GM23338 (cell line): Measurements from ENCODE around the gene PARD3. TPM values are rescaled to one million over a fixed set of nuclear protein-coding genes. Genes with fewer than 3 reads are reported as not detected.

Source experiments
- ATAC-seq: fragments of 200-7000 bp; cut with Tn5 transposase; 3 replicates; pipeline ENCODE4 v1.9.1; 2020
- DNase-seq: peaks from one replicate; pipeline ENCODE4 v3.0.0-alpha.2; 2015; ENCODE audit warnings: low spot score
- H2AFZ ChIP-seq: fragments of 200-600 bp; sonication (generic); 2 replicates; pipeline ENCODE4 v1.8.0; 2016; ENCODE audit warnings: antibody characterized with exemption, mild to moderate bottlenecking, moderate library complexity
- H3F3A ChIP-seq: fragments of 200-600 bp; sonication (generic); replicated peaks from 2 replicates; pipeline ENCODE4 v1.8.0; 2017; ENCODE audit warnings: antibody characterized with exemption, mixed run types, low read depth
- H3K27ac ChIP-seq: fragments of 200-600 bp; sonication (generic); 2 replicates; pipeline ENCODE4 v1.6.1; 2016; ENCODE audit warnings: low read depth
- H3K27me3 ChIP-seq: fragments of 200-600 bp; sonication (generic); 2 replicates; pipeline ENCODE4 v1.8.0; 2016; ENCODE audit warnings: mild to moderate bottlenecking, mixed run types, moderate library complexity; ENCODE audit not compliant: insufficient read depth
- H3K36me3 ChIP-seq: fragments of 200-600 bp; sonication (generic); 2 replicates; pipeline ENCODE4 v1.8.0; 2016; ENCODE audit warnings: mild to moderate bottlenecking; ENCODE audit not compliant: insufficient read depth
- H3K4me1 ChIP-seq: fragments of 200-600 bp; sonication (generic); 2 replicates; pipeline ENCODE4 v1.8.0; 2016; ENCODE audit warnings: mild to moderate bottlenecking, moderate library complexity; ENCODE audit not compliant: insufficient read depth
- H3K4me2 ChIP-seq: fragments of 200-600 bp; sonication (generic); 2 replicates; pipeline ENCODE4 v1.7.1; 2017; ENCODE audit warnings: mixed run types
- H3K4me3 ChIP-seq: fragments of 200-600 bp; sonication (generic); 2 replicates; pipeline ENCODE4 v1.6.1; 2016; ENCODE audit warnings: mixed run types
- H3K79me2 ChIP-seq: fragments of 200-600 bp; sonication (generic); replicated peaks from 2 replicates; pipeline ENCODE4 v1.8.0; 2017; ENCODE audit warnings: mild to moderate bottlenecking; ENCODE audit not compliant: insufficient read depth
- H3K9me2 ChIP-seq: fragments of 200-600 bp; sonication (generic); 2 replicates; pipeline ENCODE4 v1.8.0; 2017; ENCODE audit not compliant: insufficient read depth
- H4K20me1 ChIP-seq: fragments of 200-600 bp; sonication (generic); replicated peaks from 2 replicates; pipeline ENCODE4 v1.8.0; 2017; ENCODE audit warnings: mild to moderate bottlenecking; ENCODE audit not compliant: insufficient read depth
- H3K27ac Mint-ChIP-seq: 2 replicates; pipeline ENCODE4 v1.8.0; 2020; ENCODE audit warnings: inconsistent platforms, mild to moderate bottlenecking, moderate library complexity, mixed read lengths
- H3K27me3 Mint-ChIP-seq: 3 replicates; pipeline ENCODE4 v1.8.0; 2022; ENCODE audit warnings: low read depth, mild to moderate bottlenecking, moderate library complexity, mixed read lengths, inconsistent platforms; ENCODE audit not compliant: insufficient read depth, poor library complexity
- H3K36me3 Mint-ChIP-seq: 3 replicates; pipeline ENCODE4 v1.8.0; 2021; ENCODE audit warnings: low read depth, mild to moderate bottlenecking, inconsistent platforms, moderate library complexity, mixed read lengths
- H3K4me1 Mint-ChIP-seq: 3 replicates; pipeline ENCODE4 v1.8.0; 2020; ENCODE audit warnings: mild to moderate bottlenecking, inconsistent platforms, mixed read lengths
- H3K4me3 Mint-ChIP-seq: 3 replicates; pipeline ENCODE4 v1.8.0; 2021; ENCODE audit warnings: moderate library complexity, mild to moderate bottlenecking, inconsistent platforms, mixed read lengths
- H3K9me3 Mint-ChIP-seq: 3 replicates; pipeline ENCODE4 v1.8.0; 2020; ENCODE audit warnings: moderate library complexity, mild to moderate bottlenecking, inconsistent platforms, mixed read lengths
- CREB1 ChIP-seq: fragments of 250-450 bp; sonication (Bioruptor Pico); IDR thresholded peaks from 2 replicates; pipeline ENCODE4 v1.5.0; 2020; ENCODE audit warnings: low read depth, mild to moderate bottlenecking, moderate library complexity
- CTCF ChIP-seq, 2 experiments: fragments of 200-600 bp in 1 of 2; sonication (generic) in 1 of 2; conservative IDR thresholded peaks; 2 replicates each; pipeline versions ENCODE4 v1.5.1 to v1.6.1; 2016 to 2017; ENCODE audit warnings: antibody characterized with exemption in 2 of 2, low read depth in 2 of 2, mild to moderate bottlenecking in 2 of 2, moderate library complexity in 1 of 2
- ETS1 ChIP-seq: IDR thresholded peaks from 2 replicates; pipeline ENCODE4 v1.6.1; 2016; ENCODE audit warnings: antibody characterized with exemption
- EZH2 ChIP-seq: fragments of 200-600 bp; sonication (generic); IDR thresholded peaks from one replicate; pipeline ENCODE4 v1.8.0; 2017; ENCODE audit warnings: antibody characterized with exemption, mild to moderate bottlenecking, low read depth; ENCODE audit not compliant: unreplicated experiment
- EZH2phosphoT487 ChIP-seq: fragments of 200-600 bp; sonication (generic); IDR thresholded peaks from one replicate; pipeline ENCODE4 v1.8.1; 2018; ENCODE audit warnings: antibody characterized with exemption; ENCODE audit not compliant: unreplicated experiment
- JUNB ChIP-seq: IDR thresholded peaks from one replicate; pipeline ENCODE4 v1.6.1; 2016; ENCODE audit warnings: antibody characterized with exemption; ENCODE audit not compliant: unreplicated experiment
- NANOG ChIP-seq: IDR thresholded peaks from 2 replicates; pipeline ENCODE4 v1.6.1; 2016; ENCODE audit warnings: antibody characterized with exemption, borderline replicate concordance
- POLR2AphosphoS5 ChIP-seq: IDR thresholded peaks from 2 replicates; pipeline ENCODE4 v1.6.1; 2016; ENCODE audit warnings: antibody characterized with exemption, low read depth
- STAT1 ChIP-seq: IDR thresholded peaks from one replicate; pipeline ENCODE4 v1.6.1; 2016; ENCODE audit warnings: antibody characterized with exemption; ENCODE audit not compliant: unreplicated experiment
- ZNF114 ChIP-seq: fragments of 250-450 bp; sonication (Bioruptor Pico); IDR thresholded peaks from 2 replicates; pipeline ENCODE4 v1.5.0; 2020; ENCODE audit warnings: mild to moderate bottlenecking, moderate library complexity
- ZNF331 ChIP-seq: fragments of 250-450 bp; sonication (Bioruptor Pico); IDR thresholded peaks from 2 replicates; pipeline ENCODE4 v1.5.0; 2020; ENCODE audit warnings: low read depth, mild to moderate bottlenecking, moderate library complexity
- polyA plus RNA-seq: library from polyadenylated mRNA; unstranded; fragments of >200 nt; fragmentation: Nextera tagmentation; extraction: Ambion mirVana; gene quantifications from 2 replicates; pipeline ENCODE4 v1.2.1, GENCODE V29; 2016
- total RNA-seq: library from RNA; depleted of rRNA; stranded (reverse); fragments of >200 nt; shearing (Covaris generic); gene quantifications from 2 replicates; pipeline ENCODE4 v1.2.3, GENCODE V29; 2014
- TF ChIP-seq, protein P1 (sequence below): IDR thresholded peaks from one replicate; pipeline ENCODE4 v1.6.1; 2018; ENCODE audit warnings: antibody characterized with exemption; ENCODE audit not compliant: unreplicated experiment
- TF ChIP-seq, protein P2 (sequence below): fragments of 250-450 bp; sonication (Bioruptor Pico); IDR thresholded peaks from 2 replicates; pipeline ENCODE4 v1.5.0; 2020; ENCODE audit warnings: mild to moderate bottlenecking, moderate library complexity

Gene PARD3
- total and polyA plus RNA-seq, 2 experiments from 2014 or later = 30.2 to 51.4 TPM

DNA sequence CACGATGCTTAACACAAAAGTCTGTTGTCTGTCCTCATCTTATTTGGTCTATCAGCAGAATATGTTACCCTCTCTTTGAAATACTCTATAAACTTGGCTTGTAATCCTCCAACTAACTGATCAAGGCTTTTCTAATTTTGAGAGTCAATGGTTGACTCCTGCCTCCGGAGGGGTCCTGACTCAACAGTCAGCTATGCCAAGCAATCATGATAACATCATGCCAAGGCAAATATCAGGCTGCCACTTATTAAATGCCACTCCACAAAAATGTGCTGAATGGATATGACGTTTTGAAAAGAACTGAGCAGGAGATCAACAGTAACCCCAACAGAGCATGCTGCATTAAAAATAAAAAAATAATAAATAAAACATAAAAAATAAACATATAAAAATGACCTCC is 116.1 kb downstream of the PARD3 start:
- no peaks in the 10 kb centered on the region for H3K36me3 ChIP-seq
- DNase-seq = no peak
- H3K4me1 ChIP-seq = peaks cover 26% of the 10 kb centered on the region
- H3K27me3 ChIP-seq = no peaks in the 10 kb centered on the region
- Mint-ChIP-seq H3K27me3 (peaks cover 1% of the 10 kb centered on the region), H3K36me3 (no peaks in the 10 kb centered on the region), H3K27ac (no peak overlapping the region), H3K9me3 (no peaks in the 10 kb centered on the region), H3K4me3 (no peak overlapping the region), H3K4me1 (peaks cover 37% of the 10 kb centered on the region)
- H3K4me3 ChIP-seq = no peak overlapping the region
- H3K4me2 ChIP-seq = no peak overlapping the region
- H4K20me1 ChIP-seq = peaks cover 24% of the 10 kb centered on the region
- no peaks in the 10 kb centered on the region for H3K9me2 ChIP-seq
- TF ChIP-seq, protein P1, sequence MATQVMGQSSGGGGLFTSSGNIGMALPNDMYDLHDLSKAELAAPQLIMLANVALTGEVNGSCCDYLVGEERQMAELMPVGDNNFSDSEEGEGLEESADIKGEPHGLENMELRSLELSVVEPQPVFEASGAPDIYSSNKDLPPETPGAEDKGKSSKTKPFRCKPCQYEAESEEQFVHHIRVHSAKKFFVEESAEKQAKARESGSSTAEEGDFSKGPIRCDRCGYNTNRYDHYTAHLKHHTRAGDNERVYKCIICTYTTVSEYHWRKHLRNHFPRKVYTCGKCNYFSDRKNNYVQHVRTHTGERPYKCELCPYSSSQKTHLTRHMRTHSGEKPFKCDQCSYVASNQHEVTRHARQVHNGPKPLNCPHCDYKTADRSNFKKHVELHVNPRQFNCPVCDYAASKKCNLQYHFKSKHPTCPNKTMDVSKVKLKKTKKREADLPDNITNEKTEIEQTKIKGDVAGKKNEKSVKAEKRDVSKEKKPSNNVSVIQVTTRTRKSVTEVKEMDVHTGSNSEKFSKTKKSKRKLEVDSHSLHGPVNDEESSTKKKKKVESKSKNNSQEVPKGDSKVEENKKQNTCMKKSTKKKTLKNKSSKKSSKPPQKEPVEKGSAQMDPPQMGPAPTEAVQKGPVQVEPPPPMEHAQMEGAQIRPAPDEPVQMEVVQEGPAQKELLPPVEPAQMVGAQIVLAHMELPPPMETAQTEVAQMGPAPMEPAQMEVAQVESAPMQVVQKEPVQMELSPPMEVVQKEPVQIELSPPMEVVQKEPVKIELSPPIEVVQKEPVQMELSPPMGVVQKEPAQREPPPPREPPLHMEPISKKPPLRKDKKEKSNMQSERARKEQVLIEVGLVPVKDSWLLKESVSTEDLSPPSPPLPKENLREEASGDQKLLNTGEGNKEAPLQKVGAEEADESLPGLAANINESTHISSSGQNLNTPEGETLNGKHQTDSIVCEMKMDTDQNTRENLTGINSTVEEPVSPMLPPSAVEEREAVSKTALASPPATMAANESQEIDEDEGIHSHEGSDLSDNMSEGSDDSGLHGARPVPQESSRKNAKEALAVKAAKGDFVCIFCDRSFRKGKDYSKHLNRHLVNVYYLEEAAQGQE = no peak
- no peak for TF ChIP-seq ZNF331 (CRISPR knock-in tag)
- TF ChIP-seq POLR2AphosphoS5 = no peak
- no peak for TF ChIP-seq NANOG
- TF ChIP-seq JUNB = no peak
- no peak for TF ChIP-seq EZH2phosphoT487
- TF ChIP-seq ETS1 = no peak
- TF ChIP-seq, protein P2, sequence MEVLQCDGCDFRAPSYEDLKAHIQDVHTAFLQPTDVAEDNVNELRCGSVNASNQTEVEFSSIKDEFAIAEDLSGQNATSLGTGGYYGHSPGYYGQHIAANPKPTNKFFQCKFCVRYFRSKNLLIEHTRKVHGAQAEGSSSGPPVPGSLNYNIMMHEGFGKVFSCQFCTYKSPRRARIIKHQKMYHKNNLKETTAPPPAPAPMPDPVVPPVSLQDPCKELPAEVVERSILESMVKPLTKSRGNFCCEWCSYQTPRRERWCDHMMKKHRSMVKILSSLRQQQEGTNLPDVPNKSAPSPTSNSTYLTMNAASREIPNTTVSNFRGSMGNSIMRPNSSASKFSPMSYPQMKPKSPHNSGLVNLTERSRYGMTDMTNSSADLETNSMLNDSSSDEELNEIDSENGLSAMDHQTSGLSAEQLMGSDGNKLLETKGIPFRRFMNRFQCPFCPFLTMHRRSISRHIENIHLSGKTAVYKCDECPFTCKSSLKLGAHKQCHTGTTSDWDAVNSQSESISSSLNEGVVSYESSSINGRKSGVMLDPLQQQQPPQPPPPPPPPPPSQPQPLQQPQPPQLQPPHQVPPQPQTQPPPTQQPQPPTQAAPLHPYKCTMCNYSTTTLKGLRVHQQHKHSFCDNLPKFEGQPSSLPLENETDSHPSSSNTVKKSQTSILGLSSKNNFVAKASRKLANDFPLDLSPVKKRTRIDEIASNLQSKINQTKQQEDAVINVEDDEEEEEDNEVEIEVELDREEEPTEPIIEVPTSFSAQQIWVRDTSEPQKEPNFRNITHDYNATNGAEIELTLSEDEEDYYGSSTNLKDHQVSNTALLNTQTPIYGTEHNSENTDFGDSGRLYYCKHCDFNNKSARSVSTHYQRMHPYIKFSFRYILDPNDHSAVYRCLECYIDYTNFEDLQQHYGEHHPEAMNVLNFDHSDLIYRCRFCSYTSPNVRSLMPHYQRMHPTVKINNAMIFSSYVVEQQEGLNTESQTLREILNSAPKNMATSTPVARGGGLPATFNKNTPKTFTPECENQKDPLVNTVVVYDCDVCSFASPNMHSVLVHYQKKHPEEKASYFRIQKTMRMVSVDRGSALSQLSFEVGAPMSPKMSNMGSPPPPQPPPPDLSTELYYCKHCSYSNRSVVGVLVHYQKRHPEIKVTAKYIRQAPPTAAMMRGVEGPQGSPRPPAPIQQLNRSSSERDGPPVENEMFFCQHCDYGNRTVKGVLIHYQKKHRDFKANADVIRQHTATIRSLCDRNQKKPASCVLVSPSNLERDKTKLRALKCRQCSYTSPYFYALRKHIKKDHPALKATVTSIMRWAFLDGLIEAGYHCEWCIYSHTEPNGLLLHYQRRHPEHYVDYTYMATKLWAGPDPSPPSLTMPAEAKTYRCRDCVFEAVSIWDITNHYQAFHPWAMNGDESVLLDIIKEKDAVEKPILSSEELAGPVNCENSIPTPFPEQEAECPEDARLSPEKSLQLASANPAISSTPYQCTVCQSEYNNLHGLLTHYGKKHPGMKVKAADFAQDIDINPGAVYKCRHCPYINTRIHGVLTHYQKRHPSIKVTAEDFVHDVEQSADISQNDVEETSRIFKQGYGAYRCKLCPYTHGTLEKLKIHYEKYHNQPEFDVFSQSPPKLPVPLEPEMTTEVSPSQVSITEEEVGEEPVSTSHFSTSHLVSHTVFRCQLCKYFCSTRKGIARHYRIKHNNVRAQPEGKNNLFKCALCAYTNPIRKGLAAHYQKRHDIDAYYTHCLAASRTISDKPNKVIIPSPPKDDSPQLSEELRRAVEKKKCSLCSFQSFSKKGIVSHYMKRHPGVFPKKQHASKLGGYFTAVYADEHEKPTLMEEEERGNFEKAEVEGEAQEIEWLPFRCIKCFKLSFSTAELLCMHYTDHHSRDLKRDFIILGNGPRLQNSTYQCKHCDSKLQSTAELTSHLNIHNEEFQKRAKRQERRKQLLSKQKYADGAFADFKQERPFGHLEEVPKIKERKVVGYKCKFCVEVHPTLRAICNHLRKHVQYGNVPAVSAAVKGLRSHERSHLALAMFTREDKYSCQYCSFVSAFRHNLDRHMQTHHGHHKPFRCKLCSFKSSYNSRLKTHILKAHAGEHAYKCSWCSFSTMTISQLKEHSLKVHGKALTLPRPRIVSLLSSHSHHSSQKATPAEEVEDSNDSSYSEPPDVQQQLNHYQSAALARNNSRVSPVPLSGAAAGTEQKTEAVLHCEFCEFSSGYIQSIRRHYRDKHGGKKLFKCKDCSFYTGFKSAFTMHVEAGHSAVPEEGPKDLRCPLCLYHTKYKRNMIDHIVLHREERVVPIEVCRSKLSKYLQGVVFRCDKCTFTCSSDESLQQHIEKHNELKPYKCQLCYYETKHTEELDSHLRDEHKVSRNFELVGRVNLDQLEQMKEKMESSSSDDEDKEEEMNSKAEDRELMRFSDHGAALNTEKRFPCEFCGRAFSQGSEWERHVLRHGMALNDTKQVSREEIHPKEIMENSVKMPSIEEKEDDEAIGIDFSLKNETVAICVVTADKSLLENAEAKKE = no peak
- TF ChIP-seq EZH2 = no peak
- TF ChIP-seq CREB1 (CRISPR knock-in tag) = no peak
- TF ChIP-seq STAT1 = no peak
- TF ChIP-seq ZNF114 (CRISPR knock-in tag) = no peak
- no peak for TF ChIP-seq CTCF (conservative IDR thresholded peaks at IDR 0.05; ENCODE audit: low read depth in 2 of 2)
- no peak overlapping the region for H3K27ac ChIP-seq
- no peaks in the 10 kb centered on the region for H3F3A ChIP-seq
- no peak overlapping the region for H2AFZ ChIP-seq
- ATAC-seq = no peak
- H3K79me2 ChIP-seq = peaks cover 88% of the 10 kb centered on the region
